HCT116 (cell line): Measurements from ENCODE around the gene SLC1A6.

Source experiments
- CBX3 ChIP-seq: IDR thresholded peaks from 2 replicates; pipeline ENCODE4 v1.6.1; 2012; ENCODE audit warnings: low read depth
- CTCF ChIP-seq, 3 experiments: fragments of 200-600 bp in 1 of 3; sonication (generic) in 1 of 3; IDR thresholded peaks in 2 of 3; conservative IDR thresholded peaks in 1 of 3; 2 replicates each; pipeline ENCODE4 v1.5.1; 2012 to 2017; ENCODE audit warnings: low read depth in 2 of 3, low read length in 2 of 3, antibody characterized with exemption in 1 of 3, borderline replicate concordance in 1 of 3, control low read depth in 1 of 3, mild to moderate bottlenecking in 1 of 3, mixed read lengths in 1 of 3, mixed run types in 1 of 3, moderate library complexity in 1 of 3; ENCODE audit not compliant: insufficient read depth in 1 of 3
- EZH2 ChIP-seq: fragments of 200-600 bp; sonication (generic); IDR thresholded peaks from 2 replicates; pipeline ENCODE4 v1.6.1; 2017; ENCODE audit warnings: antibody characterized with exemption, mixed run types
- EZH2phosphoT487 ChIP-seq: fragments of 200-600 bp; IDR thresholded peaks from 2 replicates; pipeline ENCODE4 v1.6.1; 2018; ENCODE audit warnings: antibody characterized with exemption, borderline replicate concordance
- POLR2A ChIP-seq: IDR thresholded peaks from 2 replicates; pipeline ENCODE4 v1.7.0; 2011; ENCODE audit warnings: borderline replicate concordance; ENCODE audit not compliant: insufficient read depth, insufficient read length; ENCODE audit errors: extremely low read depth
- POLR2AphosphoS5 ChIP-seq: IDR thresholded peaks from 2 replicates; pipeline ENCODE4 v1.6.1; 2011; ENCODE audit warnings: mild to moderate bottlenecking, low read depth, low read length, moderate library complexity
- REST ChIP-seq: IDR thresholded peaks from 2 replicates; pipeline ENCODE4 v1.6.1; 2012; ENCODE audit warnings: low read depth
- SP1 ChIP-seq: IDR thresholded peaks from 2 replicates; pipeline ENCODE4 v1.6.1; 2012; ENCODE audit warnings: low read depth
- YY1 ChIP-seq: IDR thresholded peaks from 2 replicates; pipeline ENCODE4 v1.6.1; 2011; ENCODE audit warnings: low read length, low read depth, moderate library complexity, mild to moderate bottlenecking; ENCODE audit not compliant: insufficient replicate concordance; ENCODE audit errors: extremely low read depth
- TF ChIP-seq, protein P1 (sequence below): IDR thresholded peaks from 2 replicates; pipeline ENCODE4 v1.6.1; 2012

DNA sequence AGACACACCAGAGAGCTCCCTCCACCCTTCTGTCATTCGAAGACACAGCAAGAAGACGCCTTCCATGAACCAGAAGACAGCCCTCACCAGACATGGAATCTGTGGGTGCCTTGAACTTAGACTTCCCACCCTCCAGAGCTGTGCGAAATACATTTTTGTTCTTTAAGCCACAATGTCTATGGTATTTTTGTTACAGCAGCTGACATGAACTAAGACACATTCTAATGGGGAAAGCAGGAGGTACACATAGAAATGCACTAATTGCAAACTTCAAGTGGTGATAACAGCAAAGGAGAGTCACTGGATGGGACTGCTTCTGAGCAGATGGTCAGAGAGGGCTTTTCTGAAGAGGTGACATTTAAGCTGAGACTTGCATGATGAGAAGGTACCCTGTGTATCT is 22.2 kb downstream of the SLC1A6 start:
- TF ChIP-seq CBX3 (no peak), EZH2phosphoT487 (no peak), POLR2A (no peak), SP1 (no peak), CTCF (IDR thresholded peaks at IDR 0.05 in 2 of 3, conservative IDR thresholded peaks at IDR 0.05 in 1 of 3; ENCODE audit: borderline replicate concordance in 1 of 3, insufficient read depth in 1 of 3, low read depth in 2 of 3, low read length in 2 of 3) (no peak), EZH2 (no peak), POLR2AphosphoS5 (no peak), REST (no peak), YY1 (no peak)
- TF ChIP-seq, protein P1, sequence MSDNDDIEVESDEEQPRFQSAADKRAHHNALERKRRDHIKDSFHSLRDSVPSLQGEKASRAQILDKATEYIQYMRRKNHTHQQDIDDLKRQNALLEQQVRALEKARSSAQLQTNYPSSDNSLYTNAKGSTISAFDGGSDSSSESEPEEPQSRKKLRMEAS: no peak
